Measurements from ENCODE around the gene RANBP6.
"Not testable (repeated sequence)": the region's sequence is repeated elsewhere in the genome, so short reads cannot be mapped to it uniquely, and the experiment has no call there.

RANBP6 gene

GRCh38 chr9:6015278-6016157 lies at the start of gene RANBP6:
Gene RANBP6, minus strand, starts transcription at chr9:6015624. Its CDS starts 17 bp downstream, at chr9:6015607.
- DNase-seq: peak; percentile 76

DNA sequence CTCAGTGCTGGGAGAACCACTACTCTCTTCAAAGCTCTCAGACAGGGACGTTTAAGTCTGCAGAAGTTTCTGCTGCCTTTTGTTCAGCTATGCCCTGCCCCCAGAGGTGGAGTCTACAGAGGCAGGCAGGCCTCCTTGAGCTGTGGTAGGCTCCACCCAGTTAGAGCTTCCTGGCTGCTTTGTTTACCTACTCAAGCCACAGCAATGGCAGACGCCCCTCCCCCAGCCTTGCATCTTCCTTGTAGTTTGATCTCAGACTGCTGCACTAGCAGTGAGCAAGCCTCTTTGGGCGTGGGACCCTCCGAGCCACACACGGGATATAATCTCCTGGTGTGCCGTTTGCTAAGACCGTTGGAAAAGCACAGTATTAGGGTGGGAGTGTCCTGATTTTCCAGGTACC lies 47.7 kb upstream of the RANBP6 start:
- not testable (repeated sequence) for DNase-seq

GRCh38 chr9:6055666-6056065 lies 40.2 kb upstream of the RANBP6 start:
- DNase-seq: no peak

DNA sequence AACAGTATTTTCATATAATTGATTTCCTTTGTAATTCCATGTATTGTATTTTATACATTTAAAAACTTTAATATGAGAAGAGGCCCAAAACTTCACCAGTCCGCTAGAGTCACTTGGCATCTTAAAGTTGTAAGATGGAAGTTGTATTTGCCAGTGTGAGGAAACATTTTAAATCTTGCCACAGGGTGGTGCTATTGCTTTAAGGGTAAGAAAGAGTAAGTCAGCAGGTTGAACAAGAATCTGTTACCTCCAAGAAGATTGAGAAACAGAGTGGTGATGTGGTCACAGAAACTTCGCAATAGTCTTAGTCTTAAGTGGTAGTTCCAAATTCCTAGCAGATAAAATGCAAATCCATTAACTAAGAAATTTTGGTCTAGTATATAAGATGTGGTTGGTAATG lies 39.8 kb upstream of the RANBP6 start:
- peak; percentile 65 for DNase-seq

DNA sequence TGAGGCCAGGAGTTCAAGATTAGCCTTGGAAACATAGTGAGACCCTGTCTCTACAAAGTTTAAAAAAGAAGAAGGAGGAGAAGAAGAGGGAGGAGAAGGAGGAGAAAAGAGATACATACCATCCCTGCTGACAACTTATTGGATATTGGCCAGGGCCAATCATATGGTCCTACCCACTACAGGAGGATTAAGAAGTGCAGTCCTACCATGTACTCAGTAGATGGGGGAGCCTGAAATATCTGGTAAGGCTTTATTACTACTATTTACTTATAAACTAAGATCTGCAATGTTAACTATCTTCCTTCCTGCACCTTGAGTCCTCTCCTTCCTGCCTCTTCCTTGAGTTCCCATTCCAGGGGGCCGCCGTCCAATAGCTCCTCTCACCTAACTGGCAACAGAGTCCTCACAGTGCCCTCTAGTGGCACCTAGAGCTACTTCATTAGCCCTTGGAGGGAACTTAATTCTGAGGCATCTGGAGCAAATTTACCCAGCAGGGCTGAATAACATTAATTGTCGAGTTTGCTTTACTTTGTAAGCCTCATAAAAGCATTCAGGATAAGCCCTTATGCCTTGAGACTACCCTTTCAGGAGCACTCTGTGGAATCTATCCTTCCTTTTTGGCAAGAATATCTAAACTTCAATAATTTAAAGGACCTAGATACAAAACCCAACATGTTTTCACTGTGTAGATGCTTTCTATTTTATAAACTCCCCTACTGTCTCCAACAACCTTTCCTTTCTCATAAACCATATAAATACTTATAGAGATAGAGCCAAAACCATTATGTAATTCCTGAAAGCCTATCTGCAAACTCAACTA lies 39.1 kb upstream of the RANBP6 start:
- peak; percentile 71 for DNase-seq

DNA sequence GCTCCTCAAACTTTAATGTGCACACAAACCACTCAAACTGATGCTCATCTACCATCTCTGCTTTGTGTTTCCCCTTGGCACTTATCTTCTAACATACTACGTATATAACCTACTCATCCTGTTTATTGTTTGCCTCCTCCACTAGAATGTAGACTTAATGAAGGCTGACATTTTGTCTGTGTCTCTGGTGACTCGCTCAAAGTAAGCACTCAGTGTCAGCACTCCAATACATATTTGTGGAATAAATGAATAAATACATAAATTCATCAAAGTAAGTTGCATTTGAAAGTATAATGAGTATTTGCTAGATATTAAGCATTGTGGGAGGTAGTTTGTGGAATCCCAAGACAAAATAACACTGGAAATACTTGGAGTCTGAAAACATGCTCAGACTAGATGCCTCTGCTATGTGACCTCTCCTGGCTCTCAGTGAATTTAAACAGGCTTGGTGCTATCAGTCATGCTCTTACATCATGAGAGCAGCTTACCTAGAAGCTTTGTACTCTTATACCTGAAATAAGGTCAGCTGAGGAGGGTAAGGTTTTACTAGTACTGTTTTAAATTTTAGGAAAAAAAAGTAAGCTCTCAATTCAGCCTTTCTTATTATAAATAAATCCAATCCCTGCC lies 37.0 kb upstream of the RANBP6 start:
- no peak for DNase-seq

DNA sequence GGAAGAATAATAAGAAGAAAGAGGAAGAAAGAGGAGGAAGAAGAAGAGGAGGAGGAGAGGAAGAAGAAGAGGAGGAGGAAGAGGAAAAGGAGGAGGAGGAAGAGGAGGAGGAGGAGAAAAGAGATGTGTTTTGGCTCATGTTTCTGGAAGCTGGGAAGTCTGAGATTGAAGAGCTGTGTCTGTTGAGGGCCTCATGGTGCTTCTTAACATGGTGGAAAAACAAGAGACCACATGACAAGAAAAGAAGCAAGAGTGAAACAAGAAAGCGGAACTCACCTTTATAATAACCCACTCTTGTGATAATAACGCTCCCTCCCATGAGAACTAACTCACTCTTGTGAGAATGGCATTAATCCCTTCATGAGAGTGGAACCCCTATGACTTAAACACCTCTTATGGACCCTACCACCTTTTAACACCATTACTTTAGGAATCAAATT lies 36.1 kb upstream of the RANBP6 start:
- DNase-seq: no peak

DNA sequence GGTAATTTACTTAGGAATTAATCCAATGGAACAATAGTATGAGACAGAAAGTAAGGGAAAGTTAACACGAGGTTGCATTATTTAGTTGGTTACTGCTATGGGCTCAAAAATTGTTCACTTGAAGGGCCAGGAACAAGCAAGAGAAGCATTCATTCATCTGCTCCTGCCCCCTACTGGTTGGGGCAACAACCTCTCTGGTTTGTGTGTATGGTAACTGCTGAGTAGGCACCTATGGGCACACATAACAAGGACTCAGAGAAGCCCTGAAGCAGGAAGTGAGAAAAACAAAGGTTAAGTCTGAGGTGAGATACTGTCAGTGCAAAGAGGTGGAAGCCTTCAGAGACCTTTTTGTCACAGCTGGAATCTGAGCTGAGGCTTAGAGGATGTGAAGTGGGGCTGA lies 34.4 kb upstream of the RANBP6 start:
- no peak for DNase-seq

DNA sequence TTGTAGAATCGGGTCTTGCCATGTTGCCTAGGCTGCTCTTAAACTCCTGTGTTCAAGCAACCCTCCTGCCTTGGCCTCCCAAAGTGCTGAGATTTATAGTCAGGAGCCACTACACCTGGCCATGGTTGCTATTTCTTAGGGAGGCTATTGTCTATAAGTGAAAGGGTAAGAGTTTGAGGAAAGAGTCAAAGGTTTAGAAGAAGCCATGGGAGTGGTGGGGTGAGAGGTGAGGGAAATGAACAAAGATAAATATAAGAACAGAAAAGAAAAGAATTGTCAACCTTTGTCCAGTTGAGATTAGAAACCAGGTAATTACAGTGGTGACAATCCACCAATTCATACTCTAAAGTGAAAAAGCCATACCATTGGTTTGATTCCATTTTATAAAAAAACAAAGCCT lies 32.6 kb upstream of the RANBP6 start:
- DNase-seq: no peak

GRCh38 chr9:6047020-6047419 lies 31.6 kb upstream of the RANBP6 start:
- DNase-seq: no peak

- no peak for DNase-seq
These were observed 29.9 kb upstream of the RANBP6 start for GRCh38 chr9:6045364-6045763.

DNA sequence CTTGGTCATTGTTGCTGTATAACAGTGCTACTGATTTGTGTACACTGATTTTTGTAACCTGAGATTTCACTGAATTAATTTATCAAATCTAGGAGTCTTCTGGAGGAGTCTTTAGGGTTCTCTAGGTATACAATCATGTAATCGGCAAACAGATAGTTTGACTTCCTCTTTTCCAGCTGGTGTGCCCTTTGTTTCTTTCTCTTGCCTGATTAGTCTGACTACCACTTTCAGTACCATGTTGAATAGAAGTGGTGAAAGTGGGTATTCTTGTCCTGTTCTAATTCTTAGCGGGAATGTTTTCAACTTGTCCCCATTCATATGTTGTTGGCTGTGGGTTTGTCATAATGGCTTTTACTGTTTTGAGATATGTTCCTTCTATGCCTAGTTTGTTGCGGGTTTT lies 24.7 kb upstream of the RANBP6 start:
- no peak for DNase-seq

DNA sequence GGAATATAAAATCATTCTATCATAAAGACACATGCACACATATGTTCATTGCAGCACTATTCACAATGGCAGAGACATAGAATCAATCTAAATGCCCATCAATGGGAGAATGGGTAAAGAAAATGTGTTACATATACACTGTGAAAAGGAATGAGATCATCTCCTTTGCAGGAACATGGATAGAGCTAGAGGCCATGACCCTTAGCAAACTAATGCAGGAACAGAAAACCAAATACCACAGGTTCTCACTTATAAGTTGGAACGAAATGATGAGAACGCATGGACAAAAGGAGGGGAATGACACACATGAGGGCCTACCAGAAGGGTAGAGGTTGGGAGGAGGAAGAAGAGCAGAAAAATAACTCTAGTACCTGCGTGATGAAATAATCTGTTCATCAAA lies 21.0 kb upstream of the RANBP6 start:
- no peak for DNase-seq

- DNase-seq: no peak
These were observed 19.5 kb upstream of the RANBP6 start for GRCh38 chr9:6034954-6035353.

- no peak for DNase-seq
These were observed 14.3 kb upstream of the RANBP6 start for GRCh38 chr9:6029604-6030274.

GRCh38 chr9:6024035-6024554 lies 8.7 kb upstream of the RANBP6 start:
- DNase-seq: no peak

GRCh38 chr9:6016975-6017374 lies 1.6 kb upstream of the RANBP6 start:
- DNase-seq: not testable (repeated sequence)

DNA sequence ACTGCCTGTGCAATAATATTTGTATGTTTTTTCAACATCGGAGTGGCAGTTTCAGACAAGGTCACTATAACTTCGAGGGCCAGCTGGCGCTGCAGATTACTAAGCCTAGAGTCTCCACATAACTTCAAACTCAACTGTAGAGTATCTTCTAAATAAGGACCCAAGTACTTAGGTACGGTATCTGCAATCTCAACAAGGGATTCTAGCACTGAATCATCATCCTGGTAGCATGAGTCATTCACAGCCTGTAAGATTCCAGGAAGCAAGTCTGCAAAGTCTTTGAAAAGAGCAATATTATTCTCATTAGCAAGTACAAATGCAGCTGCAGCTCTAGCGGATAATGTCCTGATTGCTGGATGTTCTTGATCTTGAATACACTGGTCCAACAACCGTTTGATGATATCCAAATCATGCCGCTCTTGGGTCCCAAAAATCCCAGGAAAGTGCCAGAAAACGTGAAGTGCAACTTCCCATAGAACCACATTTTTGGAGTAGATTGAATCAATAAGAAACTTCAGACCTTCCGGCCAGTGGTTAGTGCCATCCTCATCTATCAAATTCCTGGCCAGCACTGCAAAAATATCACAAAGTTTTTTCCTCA lies 654 bp downstream of the RANBP6 start:
- no peak for DNase-seq

DNA sequence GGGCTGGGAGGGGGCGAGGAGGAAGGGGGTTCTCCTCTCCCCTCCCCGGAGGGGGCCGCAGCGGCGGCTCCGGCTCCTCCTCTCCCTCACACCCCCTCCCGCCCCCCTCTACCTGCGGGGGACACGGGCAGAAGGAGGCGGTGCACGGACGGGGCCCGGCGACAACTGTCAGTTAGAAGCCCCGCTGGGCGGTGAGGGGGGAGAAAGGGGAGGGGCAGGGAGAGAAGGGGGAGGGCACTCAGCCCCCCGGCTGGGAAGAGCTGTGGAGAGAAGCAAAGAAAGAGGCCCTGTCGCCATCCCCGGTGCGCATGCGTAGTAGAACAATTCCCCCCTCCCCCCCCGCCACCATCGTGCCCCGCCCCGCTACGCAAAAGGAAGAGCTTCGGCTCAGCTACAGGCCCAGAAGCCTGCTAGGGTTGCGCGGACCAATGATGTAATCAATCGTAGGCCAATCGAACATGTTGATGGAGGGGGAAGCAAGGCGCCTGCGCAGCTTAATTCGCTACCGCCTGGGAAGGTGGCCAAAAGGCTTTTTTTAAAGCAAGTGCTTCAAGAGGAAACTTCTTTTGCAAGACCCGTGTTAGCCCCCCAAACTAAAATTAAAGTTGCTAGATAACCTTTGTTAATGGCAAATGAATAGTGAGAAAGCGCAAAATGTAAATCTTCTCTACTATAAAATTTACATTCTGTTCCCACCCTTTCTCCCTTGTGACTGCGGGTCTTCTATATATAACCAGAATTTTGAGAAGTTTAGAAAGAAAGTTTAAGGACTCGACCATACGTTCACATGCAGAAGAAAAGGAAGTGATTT lies 7.0 kb downstream of the RANBP6 start:
- peak; percentile 97 for DNase-seq

DNA sequence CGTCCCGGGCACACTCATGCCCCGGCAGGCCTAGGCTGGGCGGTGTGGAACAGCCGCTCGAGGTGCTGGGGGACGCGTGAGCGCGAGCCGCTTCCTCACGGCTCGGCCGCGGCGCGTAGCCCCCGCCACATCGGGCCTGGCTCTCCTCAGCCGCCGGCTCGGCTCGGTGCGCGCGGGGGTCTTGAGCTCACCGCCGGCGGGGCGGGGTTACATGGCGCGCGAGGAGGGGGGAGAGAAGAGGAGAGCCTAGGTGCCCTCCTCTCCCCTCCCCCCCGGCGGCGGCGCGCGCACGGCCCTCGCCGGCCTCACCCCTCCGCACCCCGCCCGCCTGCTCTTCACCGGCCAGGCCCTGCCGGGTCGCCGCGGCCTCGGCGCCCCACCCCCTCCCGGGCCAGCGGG lies 7.7 kb downstream of the RANBP6 start:
- DNase-seq: peak; percentile 86

GRCh38 chr9:6007058-6007769 lies 8.2 kb downstream of the RANBP6 start:
- DNase-seq: peak; percentile 47
